GM19025 (cell line): Measurements from ENCODE around the gene TSPAN2.
"Not testable (repeated sequence)": the region's sequence is repeated elsewhere in the genome, so short reads cannot be mapped to it uniquely, and the experiment has no call there.

Experiments
- ATAC-seq: cut with Tn5 transposase; IDR thresholded peaks from one replicate; pipeline ENCODE4 v1.9.1; 2021; ENCODE audit warnings: mild to moderate bottlenecking, low read depth, moderate library complexity; ENCODE audit not compliant: unreplicated experiment

Gene TSPAN2

DNA sequence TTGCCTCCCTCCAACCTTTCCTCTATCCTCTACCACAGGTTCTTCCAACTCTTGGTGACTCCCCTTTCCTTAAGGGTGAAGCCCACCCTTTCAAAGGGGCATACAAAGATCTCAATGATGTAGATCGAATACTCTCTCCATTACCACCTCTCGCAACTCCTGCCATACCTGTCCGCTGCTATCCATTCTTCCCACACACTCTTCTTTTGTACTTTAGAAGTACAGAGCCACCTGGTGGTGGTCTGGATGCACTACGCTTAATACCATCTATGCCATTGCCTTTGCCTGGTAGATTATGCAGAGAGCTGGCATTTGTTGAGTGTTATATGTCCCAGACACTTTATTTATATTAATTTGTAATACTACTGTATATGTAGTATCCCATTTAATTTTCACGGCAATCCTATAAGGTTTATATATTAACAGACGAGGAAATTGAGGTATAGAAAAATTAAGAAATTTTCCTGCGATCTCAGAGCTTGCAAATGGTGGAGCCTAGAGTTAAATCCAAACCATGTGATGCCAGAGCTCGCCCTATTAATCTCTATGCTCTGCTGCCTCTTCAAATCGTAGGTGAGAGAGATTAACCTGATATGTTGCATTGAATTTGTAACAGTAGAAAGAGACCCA lies 36.7 kb downstream of the TSPAN2 start:
- no peak for ATAC-seq

DNA sequence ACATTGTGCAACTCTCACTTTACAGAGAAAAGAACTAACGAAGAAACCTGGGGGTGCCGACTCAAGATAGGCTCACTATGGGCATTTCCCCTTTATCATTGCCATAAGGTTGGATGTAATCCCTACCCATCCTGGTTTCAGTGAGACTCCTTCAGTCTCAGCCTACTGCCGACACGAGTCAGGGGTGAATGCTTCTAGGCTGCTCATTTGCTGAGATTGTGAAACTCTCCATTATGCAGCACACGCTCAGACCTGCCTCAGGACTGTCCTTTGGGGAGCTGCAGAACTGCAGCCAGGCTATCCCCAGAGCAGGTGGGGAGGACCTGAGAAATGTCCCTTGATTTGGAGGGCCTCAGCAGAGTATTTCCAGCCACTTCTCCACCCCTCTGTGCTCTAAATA lies 37.5 kb downstream of the TSPAN2 start:
- no peak for ATAC-seq

DNA sequence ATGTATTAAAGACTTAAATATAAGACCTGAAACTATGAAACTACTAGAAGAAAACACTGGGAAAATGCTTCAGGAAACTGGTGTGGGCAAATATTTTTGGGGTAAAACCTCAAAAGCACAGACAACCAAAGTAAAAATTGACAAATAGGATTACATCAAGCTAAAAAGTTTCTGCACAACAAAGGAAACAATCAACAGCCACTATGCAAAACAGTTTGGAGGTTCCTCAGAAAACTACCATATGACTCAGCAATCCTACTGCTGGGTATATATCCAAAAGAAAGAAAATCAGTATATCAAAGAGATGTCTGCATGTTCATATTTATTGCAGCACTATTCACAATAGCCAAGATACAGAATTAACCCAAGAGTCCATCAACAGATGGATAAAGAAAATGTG lies 42.6 kb downstream of the TSPAN2 start:
- no peak for ATAC-seq

DNA sequence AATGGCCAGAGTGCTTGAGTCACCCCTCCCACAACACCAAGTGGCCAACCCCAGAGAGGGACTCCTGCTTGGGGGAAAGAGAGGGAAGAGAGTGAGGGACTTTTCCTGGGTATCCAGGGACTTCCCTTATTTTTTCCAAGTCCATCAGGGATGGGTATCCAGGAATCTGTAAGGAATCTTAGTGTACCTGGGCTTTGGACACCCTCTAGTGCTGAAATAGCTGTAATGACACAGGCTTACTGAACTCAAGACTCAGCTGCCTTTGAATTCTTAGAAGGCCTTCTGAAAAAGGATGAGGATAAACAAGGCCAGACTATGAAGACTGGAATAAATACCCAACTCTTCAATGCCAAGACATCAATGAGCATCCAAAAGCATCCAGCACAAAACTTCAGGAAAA lies 47.6 kb downstream of the TSPAN2 start:
- no peak for ATAC-seq

DNA sequence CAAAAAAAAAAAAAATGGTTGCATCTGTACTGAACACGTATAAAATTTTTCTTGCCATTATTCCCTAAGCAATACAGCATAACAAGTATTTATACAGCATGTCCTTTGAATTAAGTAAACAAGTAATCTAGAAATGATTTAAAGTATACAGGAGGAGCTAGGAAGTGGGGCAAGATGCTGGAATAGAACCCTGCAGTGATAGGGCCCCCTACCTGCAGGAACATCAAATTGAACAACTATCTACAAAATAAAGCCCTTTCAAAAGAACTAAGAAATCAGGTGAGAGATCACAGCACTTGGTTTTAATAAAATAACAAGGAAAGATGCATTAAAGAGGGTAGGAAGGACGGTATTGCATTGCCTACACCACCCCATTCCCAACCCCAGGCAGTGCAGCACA lies 48.8 kb downstream of the TSPAN2 start:
- ATAC-seq: no peak

DNA sequence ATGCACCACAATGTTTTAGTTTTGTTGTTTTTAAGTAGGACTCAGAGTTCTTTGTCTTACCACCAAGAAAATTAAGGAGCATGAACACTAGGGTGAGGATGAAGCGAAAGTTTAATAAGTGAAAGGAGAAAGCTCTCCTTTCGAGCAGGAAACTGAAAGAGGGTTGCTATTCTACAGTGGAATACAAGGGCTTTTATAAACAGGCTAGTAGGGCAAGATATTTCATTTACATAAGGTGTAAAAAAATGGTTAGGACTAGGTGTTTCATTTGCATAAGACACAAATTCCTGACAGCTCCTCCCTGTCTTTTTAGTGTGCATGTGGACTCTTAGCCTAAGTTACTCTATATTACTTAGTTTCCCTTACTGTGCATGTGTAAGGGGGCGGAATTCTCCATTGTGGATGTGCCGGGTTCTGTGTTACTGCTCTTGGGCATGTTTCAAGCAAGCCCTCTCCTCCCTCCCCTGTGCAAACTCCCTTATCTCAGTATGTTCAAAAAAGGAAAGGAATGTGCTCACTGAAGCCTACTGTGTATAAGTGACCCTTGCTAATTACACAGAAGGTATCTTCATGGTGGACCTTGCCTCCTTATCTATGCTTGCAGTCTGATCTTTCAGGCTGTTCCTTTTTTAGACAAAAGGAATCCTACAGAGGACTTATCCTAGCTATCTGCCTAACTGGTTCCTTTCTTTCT lies 52.3 kb downstream of the TSPAN2 start:
- ATAC-seq: no peak

DNA sequence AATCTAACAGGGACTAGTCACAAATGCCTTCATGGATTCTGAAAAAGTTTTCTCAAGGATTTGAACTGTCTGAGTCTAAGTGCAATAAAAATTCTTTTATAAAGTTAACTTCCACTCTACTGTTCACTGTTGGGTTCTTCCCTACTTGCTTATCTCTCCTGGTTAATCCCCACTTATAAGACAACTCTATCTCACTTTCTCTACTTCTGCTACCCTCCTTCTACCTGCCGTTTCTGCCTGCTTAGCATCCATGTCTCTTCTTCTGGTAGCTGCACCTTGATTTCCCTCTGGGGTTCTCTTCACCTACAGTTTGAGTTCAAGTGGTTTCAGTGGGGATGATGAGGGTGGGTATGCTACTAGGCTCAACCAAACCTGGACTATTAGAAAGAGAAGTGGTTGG lies 53.7 kb downstream of the TSPAN2 start:
- ATAC-seq: no peak

DNA sequence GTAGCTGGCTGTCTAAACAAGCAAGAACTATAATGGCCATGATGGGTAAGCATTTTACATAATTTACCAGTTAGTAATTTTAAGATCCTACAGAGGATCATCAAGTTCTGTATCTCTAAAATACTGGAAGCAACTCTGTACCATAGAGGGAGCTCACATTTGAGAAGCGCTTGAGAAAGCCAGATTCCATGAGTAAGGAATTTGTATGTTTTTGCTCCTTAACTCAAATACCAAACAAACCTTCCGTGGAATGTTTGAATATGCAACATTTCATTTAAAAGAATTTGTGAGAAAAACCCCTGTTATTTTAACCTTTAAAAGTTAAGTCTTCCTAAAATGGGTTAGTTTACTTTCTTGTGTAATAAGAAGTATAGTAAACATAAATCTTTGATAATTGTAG lies 57.7 kb downstream of the TSPAN2 start:
- ATAC-seq: no peak

DNA sequence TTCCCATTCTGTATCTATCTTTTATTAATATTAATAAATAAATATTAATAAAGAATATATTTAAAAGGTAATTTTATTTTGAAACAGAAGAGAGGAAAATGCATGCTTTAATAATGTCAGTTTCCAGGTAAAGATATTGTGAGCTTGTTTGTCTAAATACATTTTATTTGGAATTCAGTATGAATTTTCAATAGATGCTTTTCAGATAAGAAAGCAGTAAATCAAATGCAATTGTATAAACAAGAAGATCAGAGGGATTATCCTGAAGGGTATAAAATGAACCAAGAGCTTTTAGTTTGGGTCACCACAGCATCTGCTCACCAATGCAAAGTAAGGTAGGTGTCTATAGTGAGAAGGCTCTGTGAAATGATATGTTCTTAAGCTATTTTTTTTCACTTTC lies 59.8 kb downstream of the TSPAN2 start, which contains the start of gene TSHB:
Gene TSHB (plus strand): TSS at position 301 of the 400 bp plus-strand sequence. CDS start 3,537 bp downstream, outside the sequence.
- no peak for ATAC-seq

DNA sequence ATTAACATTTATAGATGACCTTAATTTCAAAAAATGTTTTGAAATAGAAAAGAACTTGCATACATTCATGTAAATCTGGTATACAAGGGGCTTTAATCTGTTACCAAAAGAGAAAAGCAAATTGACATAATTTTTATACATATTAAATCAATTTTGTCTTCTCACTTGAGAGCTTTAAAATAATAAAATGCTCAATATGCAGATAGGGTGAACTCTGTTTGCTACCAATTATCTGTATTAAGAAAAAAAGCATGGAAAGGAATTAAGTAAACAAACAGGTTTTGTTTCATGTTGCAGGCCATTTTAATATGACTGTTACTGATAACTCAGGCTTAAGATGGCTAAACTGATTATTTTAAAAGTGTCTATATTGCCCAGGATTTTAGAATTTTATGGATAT lies 65.7 kb downstream of the TSPAN2 start:
- no peak for ATAC-seq

DNA sequence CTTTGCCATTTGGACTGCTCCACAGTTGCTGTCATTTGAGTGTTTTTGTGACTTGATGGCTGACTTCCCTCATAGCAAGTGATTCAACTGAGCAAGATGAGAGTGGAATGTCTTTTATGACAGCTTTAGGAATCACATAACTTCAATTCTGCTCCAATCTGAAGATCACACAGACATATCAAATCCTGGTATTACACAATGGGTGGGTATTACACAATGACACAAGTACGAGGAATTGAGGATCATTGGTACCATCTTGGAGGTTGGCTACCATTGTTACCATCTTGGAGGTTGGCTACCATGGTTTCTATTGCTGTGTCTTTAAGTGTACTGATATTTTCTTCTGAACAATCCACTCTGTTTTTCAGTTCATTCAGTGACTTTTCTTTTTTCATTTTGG lies 68.2 kb downstream of the TSPAN2 start:
- no peak for ATAC-seq

DNA sequence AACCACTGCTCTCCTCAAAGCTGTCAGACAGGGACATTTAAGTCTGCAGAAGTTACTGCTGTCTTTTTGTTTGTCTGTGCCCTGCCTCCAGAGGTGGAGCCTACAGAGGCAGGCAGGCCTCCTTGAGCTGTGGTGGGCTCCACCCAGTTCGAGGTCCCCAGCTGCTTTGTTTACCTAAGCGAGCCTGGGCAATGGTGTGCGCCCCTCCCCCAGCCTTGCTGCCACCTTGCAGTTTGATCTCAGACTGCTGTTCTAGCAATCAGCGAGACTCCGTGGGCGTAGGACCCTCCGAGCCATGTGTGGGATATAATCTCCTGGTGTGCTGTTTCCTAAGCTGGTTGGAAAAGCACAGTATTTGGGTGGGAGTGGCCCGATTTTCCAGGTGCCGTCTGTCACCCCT lies 69.8 kb downstream of the TSPAN2 start:
- ATAC-seq: not testable (repeated sequence)

DNA sequence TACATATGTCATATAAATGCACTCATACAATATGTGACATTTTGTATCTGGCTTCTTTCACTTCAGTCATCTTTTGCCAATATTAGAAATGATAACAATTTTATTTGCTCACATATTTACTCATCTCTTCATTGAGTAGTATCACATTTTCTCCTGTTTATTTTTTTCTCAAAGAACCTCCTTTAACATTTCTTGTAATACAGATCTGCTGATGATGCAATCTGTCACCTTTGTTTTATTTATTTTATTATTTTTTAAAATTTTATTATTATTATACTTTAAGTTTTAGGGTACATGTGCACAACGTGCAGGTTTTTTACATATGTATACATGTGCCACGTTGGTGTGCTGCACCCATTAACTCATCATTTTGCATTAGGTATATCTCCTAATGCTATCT lies 75.5 kb downstream of the TSPAN2 start:
- ATAC-seq: no peak

DNA sequence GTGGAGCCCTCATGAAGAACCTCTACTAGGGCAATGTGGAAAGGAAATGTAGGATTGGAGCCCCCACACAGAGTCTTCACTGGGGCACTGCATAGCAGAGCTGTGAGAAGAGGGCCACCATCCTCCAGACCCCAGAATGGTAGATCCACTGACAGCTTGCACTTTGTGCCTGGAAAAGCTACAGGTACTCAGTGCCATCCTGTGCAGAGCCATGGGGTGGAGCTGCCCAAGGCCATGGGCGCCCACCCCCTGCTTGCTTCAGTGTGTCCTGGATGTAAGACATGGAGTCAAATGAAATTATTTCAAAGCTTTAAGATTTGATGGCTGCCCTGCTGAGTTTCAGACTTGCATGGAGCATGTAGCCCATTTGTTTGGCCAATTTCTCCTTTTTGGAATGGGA lies 76.9 kb downstream of the TSPAN2 start:
- ATAC-seq: no peak

DNA sequence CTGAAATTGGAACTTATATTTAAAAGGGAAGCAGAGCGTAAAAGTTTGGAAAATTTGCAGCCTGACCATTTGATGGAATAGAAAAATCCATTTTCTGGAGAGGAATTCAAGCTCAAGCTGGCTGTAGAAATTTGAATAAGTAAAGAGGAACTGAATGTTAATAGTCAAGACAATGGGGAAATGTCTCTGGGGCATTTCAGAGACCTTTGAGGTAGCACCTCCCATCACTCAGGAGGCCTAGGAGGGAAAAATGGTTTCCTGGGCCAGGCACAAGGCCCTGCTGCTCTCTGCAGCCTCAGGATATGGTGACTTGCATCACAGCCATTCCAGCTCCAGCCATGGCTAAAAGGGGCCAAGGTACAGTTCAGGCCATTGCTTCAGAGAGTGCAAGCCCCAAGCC lies 77.3 kb downstream of the TSPAN2 start:
- ATAC-seq: no peak

DNA sequence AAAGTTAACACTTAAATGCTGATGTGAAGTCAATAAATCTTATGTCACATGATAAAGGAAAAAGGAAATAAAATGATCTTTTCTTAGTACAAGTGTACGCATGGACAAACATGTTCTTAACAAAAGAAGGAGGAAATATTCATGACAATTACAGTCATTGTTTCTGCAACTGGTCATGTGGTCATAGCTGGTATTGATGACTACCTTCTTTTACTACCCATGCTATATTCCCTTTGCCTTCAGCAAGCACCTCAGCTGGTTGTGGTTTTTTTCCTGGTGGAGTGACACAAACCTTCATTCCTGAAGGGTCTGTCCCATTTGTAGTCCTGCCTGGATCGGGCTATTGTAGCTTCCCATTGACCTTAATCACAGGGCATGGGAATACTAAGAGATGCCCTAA lies 83.1 kb downstream of the TSPAN2 start:
- ATAC-seq: no peak
